22Rv1 (cell line): Measurements from ENCODE around the gene MPDU1.
"Not testable (repeated sequence)": the region's sequence is repeated elsewhere in the genome, so short reads cannot be mapped to it uniquely, and the experiment has no call there.

Experiments
- H3K27ac ChIP-seq: fragments of 450-650 bp; 2 replicates; pipeline ENCODE4 v1.5.1; 2017
- ZFX ChIP-seq: fragments of 450-650 bp; IDR thresholded peaks from 2 replicates; pipeline ENCODE4 v1.6.1; 2017; ENCODE audit warnings: antibody characterized with exemption, borderline replicate concordance
- TF ChIP-seq, protein P1 (sequence below): fragments of 450-650 bp; IDR thresholded peaks from 2 replicates; pipeline ENCODE4 v1.5.1; 2017; ENCODE audit warnings: mild to moderate bottlenecking

The MPDU1 gene

DNA sequence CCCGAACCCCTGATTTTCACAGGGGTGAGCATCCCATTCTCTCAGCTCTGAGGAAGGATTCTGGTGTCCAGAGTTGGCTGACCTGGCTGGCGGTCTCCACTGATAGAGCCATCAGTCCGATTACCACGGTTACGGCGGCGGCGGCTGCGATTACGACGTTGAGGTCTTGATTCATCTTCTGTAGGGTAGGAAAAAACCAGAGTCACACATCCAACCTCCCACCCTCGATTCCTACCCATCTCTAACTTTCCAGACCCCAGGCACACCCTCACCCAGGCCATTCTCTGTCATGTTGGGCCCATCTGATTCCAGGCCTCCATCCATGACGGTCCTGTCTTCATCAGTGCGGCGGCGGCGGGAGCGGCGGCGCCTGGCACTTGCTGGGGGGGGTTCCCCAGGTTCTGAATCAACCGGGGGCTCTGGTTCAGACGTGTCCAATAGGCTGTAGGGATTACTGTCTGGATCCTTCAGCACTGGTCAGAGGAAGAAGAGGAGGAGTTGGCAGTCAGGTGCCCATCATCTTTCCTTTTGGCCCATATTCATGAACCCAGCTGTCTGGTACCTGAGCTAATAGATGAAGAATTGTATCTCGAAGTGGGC is 8.9 kb downstream of the MPDU1 start:
- peak overlapping the region; percentile 61; the same call in 1 of the 2 replicates for H3K27ac ChIP-seq
- TF ChIP-seq, protein P1, sequence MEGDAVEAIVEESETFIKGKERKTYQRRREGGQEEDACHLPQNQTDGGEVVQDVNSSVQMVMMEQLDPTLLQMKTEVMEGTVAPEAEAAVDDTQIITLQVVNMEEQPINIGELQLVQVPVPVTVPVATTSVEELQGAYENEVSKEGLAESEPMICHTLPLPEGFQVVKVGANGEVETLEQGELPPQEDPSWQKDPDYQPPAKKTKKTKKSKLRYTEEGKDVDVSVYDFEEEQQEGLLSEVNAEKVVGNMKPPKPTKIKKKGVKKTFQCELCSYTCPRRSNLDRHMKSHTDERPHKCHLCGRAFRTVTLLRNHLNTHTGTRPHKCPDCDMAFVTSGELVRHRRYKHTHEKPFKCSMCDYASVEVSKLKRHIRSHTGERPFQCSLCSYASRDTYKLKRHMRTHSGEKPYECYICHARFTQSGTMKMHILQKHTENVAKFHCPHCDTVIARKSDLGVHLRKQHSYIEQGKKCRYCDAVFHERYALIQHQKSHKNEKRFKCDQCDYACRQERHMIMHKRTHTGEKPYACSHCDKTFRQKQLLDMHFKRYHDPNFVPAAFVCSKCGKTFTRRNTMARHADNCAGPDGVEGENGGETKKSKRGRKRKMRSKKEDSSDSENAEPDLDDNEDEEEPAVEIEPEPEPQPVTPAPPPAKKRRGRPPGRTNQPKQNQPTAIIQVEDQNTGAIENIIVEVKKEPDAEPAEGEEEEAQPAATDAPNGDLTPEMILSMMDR = no peak
- no peak for TF ChIP-seq ZFX

DNA sequence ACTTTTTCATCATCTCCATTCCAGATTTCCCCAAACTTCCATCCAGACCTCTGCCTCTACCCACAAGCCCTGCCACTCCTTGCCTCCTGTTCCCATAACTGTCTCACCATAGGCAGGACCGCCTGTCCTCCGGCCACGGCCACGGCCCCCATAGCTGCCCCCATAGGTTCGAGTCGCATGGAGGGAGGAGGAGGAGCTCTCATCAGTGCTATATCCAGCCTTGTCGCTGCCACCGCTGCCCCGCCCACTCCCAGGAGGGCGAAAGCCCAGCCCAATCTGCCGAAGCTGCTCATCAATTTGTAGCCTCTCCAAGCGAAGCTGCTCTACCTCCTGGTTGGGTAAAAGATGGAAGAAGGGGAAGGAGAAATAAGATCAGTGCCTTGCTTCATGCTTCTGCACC is 9.6 kb downstream of the MPDU1 start:
- H3K27ac ChIP-seq = no peak overlapping the region
- TF ChIP-seq, protein P1 = no peak
- no peak for TF ChIP-seq ZFX

DNA sequence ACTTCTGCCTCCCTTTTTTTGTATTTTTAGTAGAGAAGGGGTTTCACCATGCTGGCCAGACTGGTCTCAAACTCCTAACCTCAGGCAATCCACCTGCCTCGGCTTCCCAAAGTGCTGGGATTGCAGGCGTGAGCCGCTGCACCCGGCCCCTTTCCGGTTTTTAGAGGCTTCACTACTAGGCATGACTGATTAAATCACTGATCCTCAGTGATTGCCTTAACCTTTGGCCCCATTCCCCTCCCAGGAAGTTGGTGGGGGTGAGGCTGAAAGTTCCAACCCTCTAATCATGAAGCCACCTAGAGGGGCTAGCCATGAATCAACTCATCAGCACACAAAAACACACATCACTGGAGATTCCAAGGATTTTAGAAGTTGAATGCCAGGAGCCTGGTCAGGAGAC is 13.9 kb downstream of the MPDU1 start:
- H3K27ac ChIP-seq = not testable (repeated sequence)

DNA sequence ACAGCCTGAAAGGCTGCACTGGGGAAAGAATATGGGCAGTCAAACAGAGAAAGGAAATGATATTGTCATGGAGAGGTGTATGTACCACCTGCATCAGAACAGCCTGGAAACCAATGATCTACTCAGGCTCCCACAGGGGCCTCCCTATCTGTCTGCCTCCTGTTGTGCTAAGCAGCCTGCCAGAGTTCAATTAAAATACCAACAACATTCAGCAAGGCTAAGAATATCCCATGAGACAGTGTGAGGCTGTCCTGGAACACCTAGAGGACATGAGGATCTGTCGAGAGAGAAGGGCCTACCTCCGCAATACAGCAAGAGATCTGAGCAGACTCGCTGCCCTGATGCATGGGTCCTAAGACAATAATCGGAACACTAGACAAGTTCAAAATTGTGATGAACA is 22.6 kb downstream of the MPDU1 start:
- TF ChIP-seq, protein P1 = no peak
- TF ChIP-seq ZFX = no peak
- no peak overlapping the region for H3K27ac ChIP-seq

DNA sequence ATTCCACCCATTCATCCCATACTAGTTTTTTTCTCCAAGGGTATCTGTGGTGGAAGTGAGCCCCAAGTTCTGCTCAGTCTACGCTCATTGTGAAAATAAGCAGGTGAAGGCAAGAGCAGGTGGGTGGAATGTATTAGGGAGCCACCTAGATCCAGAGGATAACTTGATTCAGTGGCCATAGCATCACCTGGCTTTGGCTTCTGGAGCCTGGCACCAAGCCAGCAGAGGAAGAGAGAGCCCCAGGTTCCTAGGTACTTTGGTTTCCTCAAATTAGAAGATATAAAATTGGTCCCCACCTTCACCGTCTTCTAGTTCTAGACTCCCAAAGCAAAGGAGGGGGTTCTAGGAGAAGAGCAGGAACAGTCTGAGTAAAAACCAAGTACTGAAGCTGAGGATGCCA is 27.0 kb downstream of the MPDU1 start:
- TF ChIP-seq, protein P1 = no peak
- TF ChIP-seq ZFX = no peak
- peak overlapping the region; percentile 28; the same call in 1 of the 2 replicates for H3K27ac ChIP-seq

DNA sequence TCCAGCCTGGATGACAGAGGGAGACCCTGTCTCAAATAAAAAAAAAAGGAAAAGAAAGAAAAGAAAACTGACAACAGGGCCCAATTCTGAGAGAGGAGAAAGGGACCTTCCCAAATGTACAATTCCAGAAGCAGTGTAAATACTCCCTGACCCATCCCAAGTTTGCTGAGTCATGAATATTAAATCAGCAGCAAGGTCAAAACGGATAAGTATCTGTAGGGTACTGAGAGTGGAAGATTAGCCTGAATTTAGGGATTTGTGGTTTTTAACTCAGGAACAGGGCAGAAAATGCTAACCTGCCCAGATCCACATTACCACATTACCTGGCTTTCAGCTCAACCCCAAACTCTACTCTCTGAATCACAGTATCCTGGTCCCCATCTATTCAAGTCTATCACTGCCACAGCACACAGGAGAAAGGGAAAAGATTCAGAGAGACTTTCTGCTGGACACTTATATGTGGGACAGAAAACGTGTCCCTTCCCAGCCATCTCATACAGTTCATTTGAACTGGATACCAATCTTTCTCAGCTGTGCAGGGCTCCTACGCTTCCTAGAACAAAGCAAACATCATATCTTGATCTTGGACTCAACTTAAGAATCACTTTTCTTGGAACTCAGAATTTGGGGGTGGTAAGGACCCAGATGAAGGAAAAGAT is 28.1 kb downstream of the MPDU1 start:
- H3K27ac ChIP-seq = peak overlapping the region; percentile 19; the same call in 1 of the 2 replicates
- TF ChIP-seq, protein P1 = no peak
- no peak for TF ChIP-seq ZFX

DNA sequence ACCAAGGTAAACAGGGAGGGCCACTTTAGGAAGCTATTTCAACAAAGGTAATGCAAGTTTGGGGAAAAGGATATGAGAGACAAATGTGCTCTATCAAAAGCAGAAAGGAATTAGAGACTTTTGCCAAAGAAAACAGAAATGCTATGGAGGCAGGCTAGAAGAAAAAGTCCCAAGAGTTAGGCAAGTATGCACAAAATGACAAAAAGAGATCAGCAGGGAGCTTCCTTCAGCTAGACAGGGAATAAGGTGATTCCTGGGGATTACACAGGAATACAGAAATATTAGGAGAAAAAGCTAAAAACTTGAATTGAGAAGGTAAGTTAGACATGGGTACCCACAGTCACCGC is 28.6 kb downstream of the MPDU1 start:
- TF ChIP-seq, protein P1 = no peak
- TF ChIP-seq ZFX = no peak
- H3K27ac ChIP-seq = 0 out of 2 replicates have a peak overlapping the region, but pooled peaks have one; percentile 19
